Sciatic nerve (tissue), 2 donors: ENCODE data around the gene PDCD6IP. TPM values are rescaled to one million over a fixed set of nuclear protein-coding genes. Genes with fewer than 3 reads are reported as not detected.
"Not testable (repeated sequence)": the region's sequence is repeated elsewhere in the genome, so short reads cannot be mapped to it uniquely, and the experiment has no call there.

Experiments used
- ATAC-seq: fragments of 200-7000 bp; cut with Tn5 transposase; one replicate; pipeline ENCODE4 v1.9.1; 2020; ENCODE audit warnings: mild to moderate bottlenecking, moderate library complexity
- DNase-seq: peaks from one replicate; pipeline ENCODE4 v3.0.0-alpha.2; 2020; ENCODE audit warnings: low spot score
- intact Hi-C: fragments of 100-400 bp; cut with DNase I; formaldehyde crosslinking; loops from one replicate; pipeline ENCODE4 v1.14.2; 2022
- total RNA-seq: library from RNA; stranded (reverse); fragmentation: NEBNext Ultra II Directional; extraction: Animal tissue kit (Norgen Biotek cat#: 25700); gene quantifications from one replicate; pipeline ENCODE4 v1.2.1, GENCODE V29; 2021
- donor health status: DM: no; HTN: no; CAD: no.
- donor health status: DM: no; HTN: no; CAD: no.

PDCD6IP gene, protein sequence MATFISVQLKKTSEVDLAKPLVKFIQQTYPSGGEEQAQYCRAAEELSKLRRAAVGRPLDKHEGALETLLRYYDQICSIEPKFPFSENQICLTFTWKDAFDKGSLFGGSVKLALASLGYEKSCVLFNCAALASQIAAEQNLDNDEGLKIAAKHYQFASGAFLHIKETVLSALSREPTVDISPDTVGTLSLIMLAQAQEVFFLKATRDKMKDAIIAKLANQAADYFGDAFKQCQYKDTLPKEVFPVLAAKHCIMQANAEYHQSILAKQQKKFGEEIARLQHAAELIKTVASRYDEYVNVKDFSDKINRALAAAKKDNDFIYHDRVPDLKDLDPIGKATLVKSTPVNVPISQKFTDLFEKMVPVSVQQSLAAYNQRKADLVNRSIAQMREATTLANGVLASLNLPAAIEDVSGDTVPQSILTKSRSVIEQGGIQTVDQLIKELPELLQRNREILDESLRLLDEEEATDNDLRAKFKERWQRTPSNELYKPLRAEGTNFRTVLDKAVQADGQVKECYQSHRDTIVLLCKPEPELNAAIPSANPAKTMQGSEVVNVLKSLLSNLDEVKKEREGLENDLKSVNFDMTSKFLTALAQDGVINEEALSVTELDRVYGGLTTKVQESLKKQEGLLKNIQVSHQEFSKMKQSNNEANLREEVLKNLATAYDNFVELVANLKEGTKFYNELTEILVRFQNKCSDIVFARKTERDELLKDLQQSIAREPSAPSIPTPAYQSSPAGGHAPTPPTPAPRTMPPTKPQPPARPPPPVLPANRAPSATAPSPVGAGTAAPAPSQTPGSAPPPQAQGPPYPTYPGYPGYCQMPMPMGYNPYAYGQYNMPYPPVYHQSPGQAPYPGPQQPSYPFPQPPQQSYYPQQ
- 252 TPM for total RNA-seq

DNA sequence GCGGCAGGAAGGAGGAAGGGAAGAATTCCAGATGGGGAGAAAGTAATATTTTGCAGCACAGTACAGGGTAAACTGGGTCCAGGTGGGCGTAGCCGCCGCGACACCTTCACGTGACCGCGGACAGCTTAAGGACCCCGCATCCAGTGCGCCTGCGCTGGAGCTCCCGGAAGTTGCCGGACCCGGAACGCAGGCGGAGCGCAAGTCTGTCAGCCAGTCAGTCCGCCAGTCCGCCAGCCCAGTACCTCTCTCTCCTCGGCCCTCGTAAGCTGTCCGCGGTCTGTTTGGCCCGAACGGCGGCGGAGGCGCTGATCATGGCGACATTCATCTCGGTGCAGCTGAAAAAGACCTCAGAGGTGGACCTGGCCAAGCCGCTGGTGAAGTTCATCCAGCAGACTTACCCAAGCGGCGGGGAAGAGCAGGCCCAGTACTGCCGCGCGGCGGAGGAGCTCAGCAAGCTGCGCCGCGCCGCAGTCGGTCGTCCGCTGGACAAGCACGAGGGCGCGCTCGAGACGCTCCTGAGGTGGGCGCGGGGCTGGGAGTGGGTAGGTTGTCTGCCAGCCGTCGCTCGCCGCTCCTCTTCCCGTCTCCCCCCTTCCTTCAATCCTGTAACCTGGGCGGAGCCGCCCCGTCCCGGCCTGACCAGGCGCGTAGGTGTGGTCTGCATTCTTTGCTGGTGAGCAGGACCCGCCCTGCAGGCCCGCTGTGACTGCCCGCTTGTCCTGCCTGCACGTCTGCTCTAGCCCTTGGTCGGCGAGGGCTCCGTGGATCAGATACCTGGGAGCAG is at the start of gene PDCD6IP:
Gene PDCD6IP, plus strand, starts transcription at position 213 of the 784 bp plus-strand sequence. Its CDS starts 99 bp downstream, at position 312.
- intact Hi-C loops: no loop called here
- peak; percentile 94 for DNase-seq
- peak; percentile 98 for ATAC-seq

DNA sequence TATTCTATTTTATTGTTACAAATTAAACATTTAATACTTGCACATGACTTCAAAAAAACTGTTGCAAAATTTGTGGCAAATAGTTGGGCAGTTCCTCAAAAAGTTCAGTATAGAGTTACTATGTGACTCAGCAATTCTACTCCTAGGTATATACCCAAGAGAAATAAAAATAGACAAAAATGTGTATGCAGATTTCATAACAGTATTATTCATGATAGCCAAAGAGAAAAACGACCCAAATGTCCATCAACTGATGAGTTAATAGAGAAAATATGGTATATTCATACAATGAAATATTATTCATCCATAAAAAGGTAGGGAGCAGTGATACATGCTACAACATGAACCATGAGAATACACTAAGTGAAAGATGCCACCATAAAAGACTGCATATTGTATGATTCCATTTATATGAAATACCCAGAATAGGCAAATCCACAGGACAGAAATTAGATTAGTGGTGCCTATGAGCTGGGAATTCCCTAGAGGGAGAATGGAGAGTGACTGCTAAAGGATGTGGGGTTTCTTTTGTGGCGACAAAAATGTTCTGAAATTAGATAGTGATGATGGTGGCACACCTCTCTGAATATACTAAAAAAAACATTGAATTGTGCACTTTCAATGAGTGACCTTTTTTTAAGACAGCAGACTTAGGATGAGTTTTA is 48.8 kb upstream of the PDCD6IP start:
- DNase-seq: no peak
- intact Hi-C loops: no loop called here
- no peak for ATAC-seq

DNA sequence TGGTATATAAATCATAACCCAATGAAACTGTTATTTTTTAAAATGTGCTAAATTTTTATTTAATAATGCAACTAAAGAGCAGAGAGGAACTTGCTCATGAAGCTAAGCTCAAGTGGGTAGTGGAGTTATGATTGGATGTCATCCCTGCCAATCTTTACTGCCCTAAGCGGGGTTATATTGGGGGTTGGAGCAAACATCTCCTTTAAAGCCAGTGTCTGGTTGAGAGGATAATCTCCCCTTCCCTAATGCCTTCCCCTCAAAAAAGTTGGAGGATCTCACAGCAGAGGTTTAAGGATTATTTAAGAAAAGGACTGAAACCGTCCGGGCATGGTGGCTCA is 48.2 kb upstream of the PDCD6IP start:
- DNase-seq: no peak
- no peak for ATAC-seq
- intact Hi-C loops: no loop called here

DNA sequence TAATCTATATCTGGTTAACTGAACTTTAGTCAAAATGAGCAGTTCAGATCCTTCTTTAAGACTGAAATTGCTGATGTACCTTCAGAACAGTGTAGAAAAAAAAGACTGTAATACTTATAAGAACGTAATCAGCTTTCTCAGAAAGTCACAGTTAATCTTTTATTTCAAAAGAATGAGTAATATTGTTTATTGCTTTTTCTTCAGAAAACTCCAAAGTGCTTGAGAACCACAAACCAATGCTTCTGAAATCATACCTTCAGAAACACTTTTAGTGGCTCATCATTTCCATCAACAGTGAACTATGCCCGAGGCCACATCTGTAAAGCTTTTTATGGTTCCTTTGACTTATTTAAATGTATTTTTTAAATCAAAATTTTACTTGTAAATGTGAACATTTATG is 47.1 kb upstream of the PDCD6IP start:
- DNase-seq (no peak), ATAC-seq (no peak)
- intact Hi-C loops: no loop called here

DNA sequence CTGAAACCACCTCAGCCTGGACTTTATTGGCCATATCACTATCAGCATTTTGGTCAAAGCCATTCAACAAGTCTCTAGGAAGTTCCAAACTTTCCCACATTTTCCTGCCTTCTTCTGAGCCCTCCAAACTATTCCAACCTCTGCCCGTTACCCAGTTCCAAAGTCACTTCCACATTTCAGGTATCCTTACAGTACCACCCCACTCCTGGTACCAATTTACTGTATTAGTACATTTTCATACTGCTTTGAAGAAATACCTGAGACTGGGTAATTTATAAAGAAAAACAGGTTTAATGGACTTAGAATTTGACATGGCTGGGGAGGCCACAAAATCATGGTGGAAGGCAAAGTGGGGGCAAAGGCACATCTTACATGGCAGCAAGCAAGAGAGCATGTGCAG is 44.0 kb upstream of the PDCD6IP start:
- DNase-seq, ATAC-seq, intact Hi-C loops: not testable (repeated sequence)

DNA sequence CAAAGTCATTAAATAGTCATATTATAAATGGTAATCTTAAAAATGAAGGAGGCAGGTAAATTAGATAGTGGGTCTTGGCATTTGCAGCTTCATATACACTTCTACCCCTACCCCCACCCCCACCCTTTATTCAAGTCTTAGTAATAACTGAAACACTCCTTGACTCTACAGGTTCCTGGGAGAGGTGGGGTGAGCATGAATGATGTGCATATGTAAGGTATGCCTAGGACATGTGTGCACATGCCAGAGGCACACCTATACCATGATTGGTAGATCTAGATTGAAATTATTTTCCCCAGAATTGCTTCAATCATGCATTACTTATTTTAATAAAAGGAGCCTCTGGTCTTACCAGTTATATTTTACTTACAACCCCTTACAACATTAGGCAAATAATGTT is 40.1 kb upstream of the PDCD6IP start:
- intact Hi-C loops: no loop called here
- ATAC-seq (no peak), DNase-seq (no peak)

DNA sequence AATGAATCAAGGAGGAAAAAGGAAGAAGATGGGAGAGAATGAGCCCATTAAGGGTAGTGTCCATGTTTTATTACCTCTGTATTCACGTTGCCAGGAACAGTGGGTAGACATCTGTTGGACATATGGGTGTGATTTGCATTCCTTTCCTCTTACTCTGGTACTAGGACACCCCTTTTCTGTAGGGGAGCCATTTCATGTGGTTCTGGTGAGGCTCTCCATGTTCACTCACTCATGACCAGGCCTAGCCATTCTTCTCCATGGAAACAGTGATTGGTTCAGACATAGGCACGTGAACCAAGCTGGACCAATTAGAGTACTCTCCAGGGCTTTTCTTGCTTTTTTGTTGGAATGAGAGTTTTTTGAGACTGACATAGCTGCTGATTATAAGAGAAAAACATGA is 39.6 kb upstream of the PDCD6IP start:
- intact Hi-C loops: no loop called here
- ATAC-seq (no peak), DNase-seq (no peak)

DNA sequence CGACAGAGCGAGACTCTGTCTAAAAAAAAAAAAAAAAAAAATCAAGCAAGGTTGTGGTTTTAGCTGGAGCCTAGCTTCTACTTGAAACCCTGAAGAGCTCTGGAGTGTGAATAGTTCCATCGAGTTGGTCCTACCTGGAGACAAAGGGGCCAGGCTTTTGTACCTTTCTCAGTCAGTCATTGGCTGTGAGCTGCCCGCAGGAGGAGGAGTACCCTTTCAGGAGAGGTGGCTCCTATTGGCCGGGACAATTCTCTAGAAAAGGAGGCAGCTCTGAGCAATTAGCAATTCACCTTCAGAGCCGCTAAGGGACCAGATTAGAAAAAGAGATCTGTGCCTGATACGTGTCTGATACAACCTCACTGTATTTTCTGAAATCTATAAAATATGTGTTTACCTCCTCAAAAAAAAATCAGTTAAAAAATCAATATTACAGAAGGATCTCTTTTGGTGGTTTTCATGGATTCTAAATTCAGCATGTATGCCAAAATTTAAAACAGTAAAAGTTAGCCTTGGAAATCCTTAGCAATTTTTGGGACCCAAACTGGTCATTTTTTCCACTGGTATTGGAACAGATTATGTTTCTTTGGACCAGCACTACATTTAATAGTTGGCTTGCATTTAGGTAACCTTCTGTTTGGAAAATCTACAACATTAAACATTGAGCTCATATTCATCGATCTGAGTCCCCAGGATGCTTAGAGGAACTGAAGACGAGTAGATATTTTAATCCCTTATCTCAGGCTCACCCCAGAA is 29.7 kb upstream of the PDCD6IP start:
- intact Hi-C loops: no loop called here
- ATAC-seq (no peak), DNase-seq (no peak)

DNA sequence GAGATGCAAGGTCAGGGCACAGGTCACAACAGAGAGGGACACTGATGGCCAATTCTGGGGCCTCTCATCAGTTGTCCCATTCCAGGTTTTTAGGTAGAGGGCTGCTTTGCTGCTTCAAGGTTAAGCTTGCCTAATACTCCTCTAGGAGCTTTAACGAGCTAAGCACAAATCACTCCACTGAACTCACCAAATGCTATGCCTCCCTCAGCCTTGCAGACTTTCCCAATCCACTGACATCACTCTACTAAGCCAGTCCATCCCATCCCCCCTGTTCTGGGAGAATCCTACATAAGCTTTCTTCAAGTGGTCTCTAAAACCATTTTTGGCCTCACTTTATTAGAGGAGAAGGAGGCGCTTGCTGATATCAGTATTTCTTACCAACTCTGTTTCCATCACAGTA is 24.8 kb upstream of the PDCD6IP start:
- intact Hi-C loops: no loop called here
- ATAC-seq (no peak), DNase-seq (no peak)

DNA sequence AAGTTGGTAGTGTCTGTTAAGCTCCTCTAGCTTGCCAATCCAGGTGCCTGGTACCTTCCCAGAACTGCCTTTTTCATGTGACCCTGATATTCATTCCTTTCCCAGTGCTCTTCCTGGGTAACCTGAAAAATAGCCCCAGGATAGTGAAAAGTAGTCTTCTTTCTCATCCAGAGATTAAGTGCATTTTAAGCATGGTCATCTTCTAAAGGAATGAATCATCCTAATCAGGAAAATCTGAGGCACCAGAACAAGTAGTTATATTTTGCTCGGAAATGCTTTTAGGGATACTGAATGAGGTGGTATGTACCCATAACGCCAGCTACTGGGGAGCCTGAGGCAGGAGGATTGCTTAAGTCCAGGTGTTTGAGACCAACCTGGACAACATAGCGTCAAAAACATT is 23.1 kb upstream of the PDCD6IP start:
- ATAC-seq (no peak), DNase-seq (no peak)
- intact Hi-C loops: no loop called here

DNA sequence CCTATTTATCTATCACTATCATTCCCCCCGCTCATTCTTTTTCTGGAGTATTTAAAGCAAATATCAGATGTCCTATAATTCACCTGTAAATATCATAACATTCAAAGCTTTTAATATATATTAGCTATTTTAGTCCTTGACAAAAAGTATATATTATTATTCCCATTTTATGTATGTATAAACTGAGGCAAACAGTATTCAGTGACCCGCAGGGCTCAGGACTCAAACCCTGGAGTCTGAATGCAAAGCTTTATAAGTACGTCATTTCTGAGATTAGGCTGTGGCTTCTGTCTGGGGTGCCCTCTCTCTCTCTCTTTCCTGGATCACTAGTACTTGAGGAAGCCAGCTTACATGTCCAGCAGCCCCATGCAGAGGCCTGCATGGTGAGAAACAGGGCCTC is 20.4 kb upstream of the PDCD6IP start:
- no peak for ATAC-seq
- intact Hi-C loops: no loop called here
- no peak for DNase-seq

DNA sequence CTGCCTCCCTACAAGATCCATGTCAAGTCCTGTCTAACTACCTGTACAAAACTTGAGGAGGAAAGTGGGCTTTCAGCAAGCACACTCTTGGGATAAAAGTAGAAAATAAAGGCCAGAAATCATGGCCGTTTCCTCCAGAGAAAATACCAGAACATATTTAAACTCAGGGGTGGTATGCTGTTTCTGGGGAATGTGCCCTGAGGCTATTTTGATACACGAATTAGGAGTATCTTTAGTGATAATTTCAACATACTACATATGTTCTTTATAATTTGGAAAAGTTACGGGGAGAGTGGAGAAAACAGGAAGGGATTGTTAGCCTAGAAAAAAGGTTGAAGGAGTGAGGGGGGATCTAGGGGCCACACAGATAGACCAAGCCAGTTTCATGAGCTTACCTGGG is 18.7 kb upstream of the PDCD6IP start:
- intact Hi-C loops: no loop called here
- ATAC-seq (no peak), DNase-seq (no peak)

DNA sequence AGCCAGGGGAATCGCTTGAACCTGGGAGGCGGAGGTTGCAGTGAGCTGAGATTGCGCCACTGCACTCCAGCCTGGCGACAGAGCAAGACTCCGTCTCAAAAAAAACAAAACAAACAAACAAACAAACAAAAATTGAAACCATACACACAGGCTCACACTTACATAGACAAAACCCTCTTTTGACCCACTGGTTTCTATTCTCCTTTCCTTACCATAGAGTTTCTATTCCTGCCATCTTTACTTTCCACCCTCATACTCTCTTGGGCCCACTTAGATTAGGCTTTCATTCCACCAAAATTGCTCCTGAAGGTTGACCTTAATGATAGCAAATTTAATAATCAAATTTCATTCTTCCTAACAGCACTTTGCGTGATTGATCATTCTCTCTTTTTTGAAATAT is 17.0 kb upstream of the PDCD6IP start:
- DNase-seq, ATAC-seq, intact Hi-C loops: not testable (repeated sequence)

DNA sequence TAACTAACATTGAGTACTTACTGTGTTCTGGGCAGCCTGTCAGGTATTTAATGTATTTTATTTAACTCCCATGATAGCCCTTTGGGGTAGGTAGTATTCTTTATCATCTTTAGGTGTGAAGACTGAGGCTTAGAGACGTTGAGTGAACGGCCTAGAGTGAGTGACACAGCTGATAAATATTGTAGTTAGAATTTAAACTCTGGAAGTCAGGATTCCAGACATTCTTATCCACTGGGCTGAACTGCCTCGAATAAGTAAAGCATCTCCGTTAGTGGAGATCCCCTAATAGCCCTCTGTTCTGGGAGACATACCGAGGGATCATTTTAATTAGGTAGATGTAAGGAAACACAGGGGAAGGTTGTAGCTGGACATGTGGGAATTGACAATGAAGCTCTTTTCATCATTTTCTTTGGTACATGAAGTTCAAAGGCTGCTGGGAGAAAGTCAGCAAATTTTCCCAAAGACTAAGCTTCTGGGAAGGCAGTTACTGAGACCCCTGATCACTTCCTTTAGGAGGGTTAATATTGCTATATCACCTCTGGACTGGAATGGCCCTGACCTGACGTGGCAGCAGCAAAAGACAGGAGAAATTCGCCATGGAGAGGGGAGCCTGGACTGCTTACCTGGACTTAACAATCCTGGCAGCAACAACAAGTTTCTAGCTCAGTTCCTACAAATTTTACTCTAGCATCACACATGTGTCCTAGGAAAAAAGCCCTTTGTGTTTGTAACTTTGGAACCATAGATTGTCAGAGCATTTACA is 11.7 kb upstream of the PDCD6IP start:
- DNase-seq (no peak), ATAC-seq (no peak)
- intact Hi-C loops: no loop called here

DNA sequence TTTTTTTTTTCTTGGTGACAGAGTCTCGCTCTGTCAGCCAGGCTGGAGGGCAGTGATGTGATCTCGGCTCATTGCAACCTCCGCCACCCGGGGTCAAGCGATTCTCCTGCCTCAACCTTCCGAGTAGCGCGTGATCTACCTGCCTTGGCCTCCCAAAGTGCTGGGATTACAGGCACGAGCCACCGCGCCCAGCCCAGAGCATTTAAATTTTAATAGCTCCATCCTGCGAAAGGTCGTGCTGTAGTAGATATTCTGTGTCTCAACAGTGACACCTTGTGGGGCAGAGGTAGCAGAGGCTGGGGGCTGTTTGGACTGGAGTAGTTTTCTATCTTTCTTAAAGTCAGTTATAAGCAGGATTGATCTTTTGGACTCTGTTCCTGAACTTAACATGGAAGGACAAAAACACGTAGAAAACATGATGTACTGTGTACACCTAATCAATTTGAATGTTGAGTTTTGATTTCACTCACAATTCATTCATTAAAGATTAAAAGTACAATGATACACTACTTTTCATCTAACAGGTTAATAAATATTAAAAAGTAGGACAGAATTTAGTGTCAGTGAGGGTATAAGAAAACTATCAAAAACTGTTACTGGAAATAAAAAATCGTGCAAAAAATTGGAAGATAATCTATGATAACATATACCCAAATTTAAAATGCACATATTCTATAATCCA is 11.0 kb upstream of the PDCD6IP start:
- DNase-seq (peak; percentile 64), ATAC-seq (peak; percentile 91)
- intact Hi-C loops: no loop called here

DNA sequence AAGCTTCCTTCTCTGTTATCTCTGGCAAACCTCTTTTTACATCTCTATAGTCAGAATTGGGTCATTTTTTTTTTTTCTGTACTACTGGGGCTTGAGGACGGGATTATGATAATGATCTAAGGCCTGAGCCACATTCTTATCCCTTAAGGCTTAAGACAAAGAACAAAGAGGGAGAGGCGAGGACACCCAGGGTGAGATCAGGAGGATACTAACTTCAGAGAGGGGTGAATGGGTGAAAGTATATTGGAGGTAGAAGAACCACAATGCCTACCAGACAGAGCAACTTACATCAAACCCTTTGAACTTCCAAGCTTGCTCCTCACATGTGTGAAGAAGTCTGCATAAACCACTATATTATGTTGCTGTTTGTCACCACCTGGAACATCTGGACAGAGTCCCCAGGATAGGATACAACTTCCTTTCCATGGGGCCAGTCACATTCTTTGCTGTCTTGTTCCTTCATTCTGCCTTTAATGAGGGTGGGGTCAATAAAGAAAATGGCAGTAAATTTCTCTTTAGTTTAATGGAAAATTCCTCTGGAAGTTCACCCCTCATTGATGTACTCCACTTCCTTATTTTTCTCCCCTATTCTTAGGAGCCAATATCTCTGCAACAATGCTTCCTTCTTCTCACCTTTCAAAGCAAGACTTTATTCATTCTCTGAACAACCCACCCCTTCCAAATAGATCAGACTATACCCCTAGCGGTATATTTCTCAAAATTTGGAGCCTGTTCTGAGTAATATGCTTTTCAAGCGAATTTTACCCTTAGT is 9.1 kb upstream of the PDCD6IP start:
- no peak for ATAC-seq
- DNase-seq: no peak
- intact Hi-C loops: no loop called here
